Measurements from ENCODE around the gene AQP11. TPM values are rescaled to one million over a fixed set of nuclear protein-coding genes. Genes with fewer than 3 reads are reported as not detected.

AQP11 gene
- polyA plus RNA-seq, 1 of the 3 experiments (the other 2 are of a cell fraction) = 1.8 TPM

DNA sequence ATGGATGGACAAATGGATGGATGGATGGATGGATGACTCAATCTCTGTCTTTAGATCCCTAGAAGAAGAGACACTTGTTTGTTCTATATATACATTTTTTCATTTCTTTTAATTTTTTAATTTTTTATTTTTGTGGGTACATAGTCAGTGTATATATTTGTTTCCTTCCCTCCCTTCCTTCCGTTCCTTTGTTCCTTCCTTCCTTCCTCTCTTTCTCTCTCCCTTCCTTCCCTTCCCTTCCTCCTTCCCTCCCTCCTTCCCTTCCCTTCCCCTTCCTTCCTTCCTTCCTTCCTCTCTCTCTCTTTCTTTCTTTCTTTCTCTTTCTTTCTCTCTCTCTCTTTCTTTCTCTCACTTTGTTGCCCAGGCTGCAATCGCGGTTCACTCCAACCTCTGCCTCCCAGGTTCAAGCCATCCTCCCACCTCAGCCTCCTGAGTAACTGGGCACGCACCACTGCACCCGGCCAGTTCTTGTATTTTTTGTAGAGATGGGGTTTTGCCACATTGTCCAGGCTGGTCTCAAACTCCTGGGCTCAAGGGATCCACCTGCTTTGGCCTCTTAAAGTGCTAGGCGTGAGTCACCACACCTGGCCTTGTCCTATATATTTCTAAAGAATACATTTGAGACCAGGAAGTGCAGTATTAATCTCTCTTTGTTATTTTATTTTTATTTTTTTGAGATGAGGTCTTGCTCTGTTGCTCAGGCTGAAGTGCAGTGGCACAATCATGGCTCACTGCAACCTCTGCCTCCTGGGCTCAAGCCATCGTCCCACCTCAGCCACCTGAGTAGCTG is 42.5 kb upstream of the AQP11 start:
- H3K36me3 ChIP-seq (replicated peaks in 1 of 2; ENCODE audit: control insufficient read depth in 1 of 2, insufficient read depth in 2 of 2, low read length in 1 of 2) = no peaks in the 10 kb centered on the region

DNA sequence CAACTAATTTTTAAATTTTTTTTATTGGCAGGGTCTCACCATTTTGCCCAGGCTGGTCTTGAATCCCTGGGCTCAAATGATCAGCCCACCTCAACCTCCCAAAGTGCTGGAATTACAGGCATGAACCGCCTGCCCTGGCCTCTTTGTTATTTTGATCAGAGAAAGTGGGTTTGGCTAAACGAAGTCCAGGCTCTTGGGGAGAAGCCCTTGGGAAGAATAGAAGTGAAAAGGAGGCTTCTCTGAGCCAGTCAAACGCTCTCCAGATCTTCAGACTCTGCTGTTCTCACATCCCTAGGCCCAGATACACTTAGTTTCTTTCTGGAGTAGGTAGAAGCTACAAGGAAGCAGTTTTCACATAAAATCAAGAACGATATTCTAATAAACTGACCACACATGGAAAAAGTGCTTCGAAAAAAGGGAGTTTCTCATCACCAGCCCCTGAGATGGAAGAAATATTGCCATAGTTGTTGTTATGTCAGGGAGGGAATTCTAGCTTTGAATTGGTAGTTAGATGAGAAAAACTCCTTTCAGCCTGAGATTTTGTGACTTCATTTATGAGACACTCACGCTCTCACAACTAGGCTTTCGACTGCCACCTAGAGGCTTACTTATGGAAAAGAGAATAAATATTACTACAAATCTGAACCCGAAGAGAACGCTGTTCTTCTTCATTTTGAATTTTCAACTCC is 41.7 kb upstream of the AQP11 start:
- Histone ChIP-seq H3K27ac (ENCODE audit: low read depth in 2 of 2, low read length in 1 of 2) (no peak overlapping the region), H3K4me2 (no peak overlapping the region), H3K9me3 (no peaks in the 10 kb centered on the region), H3K4me3 (ENCODE audit: low read depth in 2 of 2, low read length in 1 of 2) (no peak overlapping the region), H3K9ac (no peak overlapping the region), H2AFZ (ENCODE audit: low read depth) (peak overlapping the region; percentile 62; the same call in 1 of the 2 replicates), H4K20me1 (ENCODE audit: insufficient read depth) (no peaks in the 10 kb centered on the region), H3K9me2 (no peaks in the 10 kb centered on the region), H3K4me1 (ENCODE audit: control insufficient read depth in 1 of 2, insufficient read depth in 2 of 2, low read depth in 1 of 2, low read length in 1 of 2) (no peaks in the 10 kb centered on the region), H3K79me2 (ENCODE audit: insufficient read depth) (no peaks in the 10 kb centered on the region), H3K36me3 (replicated peaks in 1 of 2; ENCODE audit: control insufficient read depth in 1 of 2, insufficient read depth in 2 of 2, low read length in 1 of 2) (no peaks in the 10 kb centered on the region), H3F3A (replicated peaks; ENCODE audit: insufficient read depth) (peaks cover 4% of the 10 kb centered on the region), H3K27me3 (ENCODE audit: insufficient read depth) (no peaks in the 10 kb centered on the region)
- WGBS (ENCODE audit: low lambda C conversion rate) = 36% methylated on average over 9 of the region's 9 CpGs
- DNase-seq = peak; percentile 50
- ChIA-PET CTCF (interaction anchor here (0.5 to 4.9 kb wide), 84 partner anchors 9 to 807 kb away, joined by 3 to 52 read pairs (median 4); partner anchors contain the start of genes AQP11, MYO7A and PAK1), POLR2A (interaction anchor here (0.8 kb wide), 1 partner anchor 41 kb away, joined by 4 read pairs; no protein-coding TSS in a partner anchor)
- TF ChIP-seq, protein P1, sequence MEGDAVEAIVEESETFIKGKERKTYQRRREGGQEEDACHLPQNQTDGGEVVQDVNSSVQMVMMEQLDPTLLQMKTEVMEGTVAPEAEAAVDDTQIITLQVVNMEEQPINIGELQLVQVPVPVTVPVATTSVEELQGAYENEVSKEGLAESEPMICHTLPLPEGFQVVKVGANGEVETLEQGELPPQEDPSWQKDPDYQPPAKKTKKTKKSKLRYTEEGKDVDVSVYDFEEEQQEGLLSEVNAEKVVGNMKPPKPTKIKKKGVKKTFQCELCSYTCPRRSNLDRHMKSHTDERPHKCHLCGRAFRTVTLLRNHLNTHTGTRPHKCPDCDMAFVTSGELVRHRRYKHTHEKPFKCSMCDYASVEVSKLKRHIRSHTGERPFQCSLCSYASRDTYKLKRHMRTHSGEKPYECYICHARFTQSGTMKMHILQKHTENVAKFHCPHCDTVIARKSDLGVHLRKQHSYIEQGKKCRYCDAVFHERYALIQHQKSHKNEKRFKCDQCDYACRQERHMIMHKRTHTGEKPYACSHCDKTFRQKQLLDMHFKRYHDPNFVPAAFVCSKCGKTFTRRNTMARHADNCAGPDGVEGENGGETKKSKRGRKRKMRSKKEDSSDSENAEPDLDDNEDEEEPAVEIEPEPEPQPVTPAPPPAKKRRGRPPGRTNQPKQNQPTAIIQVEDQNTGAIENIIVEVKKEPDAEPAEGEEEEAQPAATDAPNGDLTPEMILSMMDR (IDR thresholded peaks at IDR 0.05) = peak; percentile 77
- no peak for TF ChIP-seq FOXM1 (IDR thresholded peaks at IDR 0.05; ENCODE audit: low read depth)
- no peak for TF ChIP-seq JUND (IDR thresholded peaks at IDR 0.05)
- peak; percentile 91 for TF ChIP-seq RAD21 (IDR thresholded peaks at IDR 0.05; ENCODE audit: low read length)
- TF ChIP-seq SMC3 (IDR thresholded peaks at IDR 0.05; ENCODE audit: low read depth, low read length) = peak; percentile 69

More for the DNA sequence above, 42.5 kb upstream of the AQP11 start:
- Histone ChIP-seq H3K4me2 (no peak overlapping the region), H2AFZ (ENCODE audit: low read depth) (no peak overlapping the region), H3F3A (replicated peaks; ENCODE audit: insufficient read depth) (peaks cover 12% of the 10 kb centered on the region), H3K9me2 (no peaks in the 10 kb centered on the region), H3K79me2 (ENCODE audit: insufficient read depth) (no peaks in the 10 kb centered on the region), H4K20me1 (ENCODE audit: insufficient read depth) (no peaks in the 10 kb centered on the region), H3K27me3 (ENCODE audit: insufficient read depth) (no peaks in the 10 kb centered on the region), H3K4me3 (ENCODE audit: low read depth in 2 of 2, low read length in 1 of 2) (no peak overlapping the region), H3K4me1 (ENCODE audit: control insufficient read depth in 1 of 2, insufficient read depth in 2 of 2, low read depth in 1 of 2, low read length in 1 of 2) (no peaks in the 10 kb centered on the region; a peak in 1 of 4 replicates), H3K27ac (ENCODE audit: low read depth in 2 of 2, low read length in 1 of 2) (no peak overlapping the region), H3K9me3 (no peaks in the 10 kb centered on the region), H3K9ac (no peak overlapping the region)
- no peak for DNase-seq
- TF ChIP-seq ELF1 (IDR thresholded peaks at IDR 0.05) (no peak), SMC3 (IDR thresholded peaks at IDR 0.05; ENCODE audit: low read depth, low read length) (no peak), RFX5 (IDR thresholded peaks at IDR 0.05; ENCODE audit: low read length) (no peak), YY1 (IDR thresholded peaks at IDR 0.05; ENCODE audit: low read depth) (no peak), TAF1 (IDR thresholded peaks at IDR 0.05; ENCODE audit: borderline replicate concordance, low read depth, low read length) (no peak), GATA2 (CRISPR knock-in tag; IDR thresholded peaks at IDR 0.05) (no peak), EP300 (IDR thresholded peaks at IDR 0.05; ENCODE audit: borderline replicate concordance in 1 of 2, low read depth in 1 of 2, low read length in 1 of 2) (no peak)
- TF ChIP-seq, protein P1 (IDR thresholded peaks at IDR 0.05) = no peak
- TF ChIP-seq, protein P2, sequence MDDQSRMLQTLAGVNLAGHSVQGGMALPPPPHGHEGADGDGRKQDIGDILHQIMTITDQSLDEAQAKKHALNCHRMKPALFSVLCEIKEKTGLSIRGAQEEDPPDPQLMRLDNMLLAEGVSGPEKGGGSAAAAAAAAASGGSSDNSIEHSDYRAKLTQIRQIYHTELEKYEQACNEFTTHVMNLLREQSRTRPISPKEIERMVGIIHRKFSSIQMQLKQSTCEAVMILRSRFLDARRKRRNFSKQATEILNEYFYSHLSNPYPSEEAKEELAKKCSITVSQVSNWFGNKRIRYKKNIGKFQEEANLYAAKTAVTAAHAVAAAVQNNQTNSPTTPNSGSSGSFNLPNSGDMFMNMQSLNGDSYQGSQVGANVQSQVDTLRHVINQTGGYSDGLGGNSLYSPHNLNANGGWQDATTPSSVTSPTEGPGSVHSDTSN (IDR thresholded peaks at IDR 0.05) = no peak
- TF ChIP-seq, protein P3, sequence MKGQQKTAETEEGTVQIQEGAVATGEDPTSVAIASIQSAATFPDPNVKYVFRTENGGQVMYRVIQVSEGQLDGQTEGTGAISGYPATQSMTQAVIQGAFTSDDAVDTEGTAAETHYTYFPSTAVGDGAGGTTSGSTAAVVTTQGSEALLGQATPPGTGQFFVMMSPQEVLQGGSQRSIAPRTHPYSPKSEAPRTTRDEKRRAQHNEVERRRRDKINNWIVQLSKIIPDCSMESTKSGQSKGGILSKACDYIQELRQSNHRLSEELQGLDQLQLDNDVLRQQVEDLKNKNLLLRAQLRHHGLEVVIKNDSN (IDR thresholded peaks at IDR 0.05; ENCODE audit: borderline replicate concordance, low read depth) = no peak
- CTCF ChIA-PET = interaction anchor here (0.7 to 4.9 kb wide), 37 partner anchors 8 to 499 kb away, joined by 3 to 52 read pairs (median 6); partner anchors contain the start of genes MYO7A and PAK1
- 96% methylated on average over 7 of the region's 7 CpGs for WGBS (ENCODE audit: low lambda C conversion rate)
- POLR2A ChIA-PET = no interaction called here
